ENCODE results near the gene DHODH. TPM values are rescaled to one million over a fixed set of nuclear protein-coding genes. Genes with fewer than 3 reads are reported as not detected.

Gene DHODH
- total RNA-seq, 1 experiment from 2014 or later = 7.2 TPM

- no peak for DNase-seq (ENCODE audit: low read depth)
Observed at GRCh38 chr16:72013888-72014581, 5.5 kb downstream of the DHODH start.

- DNase-seq (ENCODE audit: low read depth) = no peak
Observed at GRCh38 chr16:72014675-72015074, 6.1 kb downstream of the DHODH start.

GRCh38 chr16:72015124-72015523, 6.6 kb downstream of the DHODH start:
- DNase-seq (ENCODE audit: low read depth) = no peak

DNA sequence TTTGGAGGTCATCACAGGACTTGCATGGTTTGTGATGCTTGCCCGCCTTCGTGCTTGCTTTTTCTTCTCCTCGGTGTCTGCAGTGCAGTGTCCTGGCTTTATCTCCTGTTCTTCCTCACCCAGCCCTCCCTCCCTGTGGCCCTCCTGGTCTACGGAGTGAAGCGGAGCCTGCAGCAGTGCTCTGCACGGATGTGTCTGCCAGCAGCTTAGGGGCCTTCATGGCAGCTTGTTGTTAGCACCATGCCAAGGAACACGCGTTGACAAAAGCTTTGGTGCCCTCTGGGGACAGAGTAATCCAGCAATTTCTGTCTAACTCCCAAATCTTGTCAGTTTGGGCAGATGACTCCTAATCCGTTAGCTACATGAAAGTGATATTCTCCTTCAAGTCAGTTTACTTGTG, 9.9 kb downstream of the DHODH start:
- DNase-seq (ENCODE audit: low read depth) = no peak

DNA sequence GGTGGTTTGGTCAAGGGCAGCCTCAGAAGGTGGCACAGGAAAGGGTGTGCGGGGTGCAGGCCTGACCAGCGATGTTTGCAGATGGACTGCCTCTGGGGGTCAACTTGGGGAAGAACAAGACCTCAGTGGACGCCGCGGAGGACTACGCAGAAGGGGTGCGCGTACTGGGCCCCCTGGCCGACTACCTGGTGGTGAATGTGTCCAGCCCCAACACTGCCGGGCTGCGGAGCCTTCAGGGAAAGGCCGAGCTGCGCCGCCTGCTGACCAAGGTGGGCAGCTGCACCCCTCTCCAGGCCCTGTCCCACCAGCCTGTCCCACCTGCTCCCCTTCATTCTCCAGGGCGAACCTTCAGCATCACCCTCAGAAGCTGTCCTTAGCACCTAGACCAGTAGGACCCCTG, 12.5 kb downstream of the DHODH start:
- DNase-seq (ENCODE audit: low read depth) = no peak

DNA sequence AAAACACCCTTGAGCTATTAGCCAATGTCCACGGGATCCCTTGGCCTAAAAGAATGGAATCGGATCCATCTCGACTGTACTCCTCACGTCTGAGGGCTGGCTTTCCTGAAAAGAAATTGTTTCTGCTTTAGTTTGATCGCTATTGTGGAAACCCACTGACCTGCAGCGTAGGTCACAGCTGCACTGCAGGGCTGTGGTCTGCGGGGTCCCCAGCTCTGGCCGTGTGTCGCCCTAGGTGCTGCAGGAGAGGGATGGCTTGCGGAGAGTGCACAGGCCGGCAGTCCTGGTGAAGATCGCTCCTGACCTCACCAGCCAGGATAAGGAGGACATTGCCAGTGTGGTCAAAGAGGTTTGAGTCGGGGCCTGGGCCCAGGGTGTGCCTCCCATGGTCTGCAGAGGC, 13.6 kb downstream of the DHODH start:
- DNase-seq (ENCODE audit: low read depth) = no peak

DNA sequence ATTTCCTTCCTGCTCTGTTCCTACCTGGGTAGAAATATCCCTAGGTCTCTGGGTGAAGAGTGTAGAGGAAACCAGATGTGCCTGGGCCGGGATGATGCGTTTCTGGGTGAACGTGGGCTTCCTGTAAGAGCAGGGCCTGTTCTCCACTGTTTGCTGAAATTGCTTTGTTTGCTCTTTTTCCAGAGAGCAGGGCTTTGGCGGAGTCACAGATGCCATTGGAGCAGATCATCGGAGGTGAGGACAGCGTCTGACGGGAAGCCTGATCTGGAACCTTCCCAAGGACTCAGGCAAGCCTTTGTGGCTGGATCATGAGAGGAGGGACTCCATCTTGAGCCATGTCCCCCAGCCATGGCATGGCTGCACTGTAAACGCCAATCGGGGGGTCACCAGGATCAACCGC, 15.4 kb downstream of the DHODH start:
- DNase-seq (ENCODE audit: low read depth) = no peak

- no peak for DNase-seq (ENCODE audit: low read depth)
Observed at GRCh38 chr16:72024862-72025382, 16.4 kb downstream of the DHODH start.

GRCh38 chr16:72025404-72026114, 17.0 kb downstream of the DHODH start:
- DNase-seq (ENCODE audit: low read depth) = no peak

- no peak for DNase-seq (ENCODE audit: low read depth)
Observed at GRCh38 chr16:72027669-72028378, 19.3 kb downstream of the DHODH start.

DNA sequence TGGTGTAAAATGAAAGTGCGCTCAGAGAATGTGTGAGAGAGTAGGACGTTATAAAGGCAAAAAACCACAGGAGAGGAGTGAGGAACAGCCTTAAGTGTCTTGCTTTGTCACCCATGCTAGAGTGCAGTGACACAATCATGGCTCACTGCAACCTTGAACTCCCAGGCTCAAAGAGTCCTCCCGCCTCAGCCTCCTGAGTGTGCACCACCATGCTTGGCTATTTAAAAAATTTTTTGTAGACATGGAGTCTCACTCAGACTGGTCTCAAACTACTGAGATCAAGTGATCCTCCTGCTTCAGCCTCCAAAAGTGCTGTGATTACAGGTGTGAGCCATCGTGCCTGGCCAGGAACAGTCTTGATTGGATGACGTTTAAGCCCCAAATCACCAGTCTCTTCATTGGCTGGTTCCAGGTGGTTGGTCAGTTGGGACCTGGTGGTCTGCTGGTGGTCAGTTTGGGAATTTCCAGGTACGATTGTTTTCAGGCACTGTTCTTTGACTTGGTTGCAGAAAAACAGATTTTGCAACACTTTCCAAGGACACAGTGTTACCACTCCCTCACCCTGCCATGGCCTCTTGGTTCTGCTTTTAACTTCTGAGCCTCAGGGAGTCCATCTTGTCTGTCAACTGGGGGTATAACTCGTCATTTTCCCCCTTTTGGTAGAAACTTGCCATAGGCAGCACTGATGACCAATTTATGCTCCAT, 21.2 kb downstream of the DHODH start:
- no peak for DNase-seq (ENCODE audit: low read depth)

GRCh38 chr16:72033437-72033836, 24.9 kb downstream of the DHODH start:
- no peak for DNase-seq (ENCODE audit: low read depth)

GRCh38 chr16:72036098-72036497, 27.6 kb downstream of the DHODH start:
- DNase-seq (ENCODE audit: low read depth) = no peak

DNA sequence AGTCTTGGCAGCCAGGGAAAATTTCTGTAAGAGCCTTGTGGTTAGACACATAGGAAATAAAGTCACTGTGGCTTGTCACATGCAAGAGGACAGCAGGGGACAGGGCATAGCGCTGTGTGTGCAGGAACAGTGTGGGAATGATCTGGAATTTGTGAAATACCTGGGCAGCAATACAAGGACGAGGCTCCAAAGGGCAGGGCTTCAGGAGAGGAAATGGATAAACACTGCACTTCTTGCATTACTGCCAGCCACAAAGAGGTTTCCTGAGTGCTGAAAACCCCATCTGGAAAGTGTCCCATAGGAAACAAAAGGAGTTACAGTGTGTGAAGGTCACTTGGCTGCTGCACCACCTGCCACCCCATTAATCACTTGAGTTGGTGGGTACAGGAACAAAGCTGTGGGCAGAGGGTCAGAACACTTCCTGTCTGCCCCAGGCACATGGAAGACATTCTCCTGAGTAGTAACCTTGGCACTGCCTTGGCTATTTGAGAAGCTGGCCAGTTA, 33.7 kb downstream of the DHODH start:
- DNase-seq (ENCODE audit: low read depth) = peak; percentile 32

GRCh38 chr16:72043058-72043457, 34.5 kb downstream of the DHODH start:
- no peak for DNase-seq (ENCODE audit: low read depth)

DNA sequence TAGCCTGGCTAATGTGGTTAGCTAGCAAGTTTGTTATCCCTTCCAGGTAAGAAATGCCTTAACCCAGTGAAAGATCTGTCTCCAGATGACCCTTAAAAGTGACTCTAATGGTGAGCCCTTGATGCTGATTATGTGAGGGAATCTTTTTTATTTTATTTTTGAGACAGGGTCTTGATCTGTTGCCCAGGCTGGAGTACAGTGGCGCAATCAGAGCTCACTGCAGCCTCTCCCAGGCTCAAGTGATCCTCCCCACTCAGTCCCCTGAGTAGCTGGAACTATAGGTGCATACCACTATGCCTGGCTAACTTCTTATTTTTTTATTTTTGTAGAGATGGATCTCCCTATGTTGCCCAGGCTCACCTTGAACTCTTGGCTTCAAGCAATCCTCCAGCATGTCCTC, 35.0 kb downstream of the DHODH start:
- no peak for DNase-seq (ENCODE audit: low read depth)

- no peak for DNase-seq (ENCODE audit: low read depth)
Observed at GRCh38 chr16:72044296-72044695, 35.8 kb downstream of the DHODH start.

DNA sequence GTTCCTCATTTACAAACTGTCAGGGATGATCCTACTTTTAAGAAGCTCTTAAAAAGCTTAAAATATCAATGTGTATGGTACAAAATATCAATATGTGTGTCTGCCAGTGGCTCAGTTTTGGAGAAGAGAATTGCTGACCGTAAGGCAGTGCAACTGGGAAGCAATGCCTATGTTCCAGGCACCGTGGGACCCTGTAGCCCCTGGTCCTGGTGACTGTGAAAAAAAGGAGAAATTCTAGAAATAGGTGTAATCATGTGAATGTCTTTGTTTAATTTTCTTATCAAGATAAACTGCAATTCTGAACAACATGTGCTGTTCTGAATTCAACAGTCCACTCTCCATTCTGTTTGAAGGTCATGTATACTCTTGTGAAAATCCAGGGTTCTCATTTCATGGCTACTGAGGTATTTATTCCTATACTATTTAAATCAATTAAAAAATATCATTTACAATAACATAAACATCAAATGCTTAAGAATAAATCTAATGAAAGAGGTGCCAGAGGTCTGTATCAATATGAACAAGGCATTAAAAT, 36.3 kb downstream of the DHODH start:
- no peak for DNase-seq (ENCODE audit: low read depth)

DNA sequence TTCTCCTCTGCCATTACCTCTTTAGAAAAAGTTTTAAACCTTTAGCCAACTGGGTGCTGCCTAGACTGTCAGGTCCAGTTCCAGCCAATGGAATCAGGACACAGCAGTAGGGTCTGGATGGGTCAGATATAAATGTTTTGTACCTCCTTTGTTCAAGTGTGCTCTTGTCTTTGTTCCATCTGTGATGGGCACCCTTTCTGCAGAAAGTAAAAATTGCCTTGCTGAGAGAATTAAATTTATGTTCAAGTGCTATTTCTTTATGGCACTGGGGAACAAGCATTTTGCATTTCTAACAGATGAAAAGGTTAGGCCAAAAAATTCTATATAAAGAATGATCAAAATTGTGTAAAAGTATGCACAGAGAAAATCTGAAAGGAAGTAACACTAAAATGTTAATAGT, 40.6 kb downstream of the DHODH start:
- no peak for DNase-seq (ENCODE audit: low read depth)

DNA sequence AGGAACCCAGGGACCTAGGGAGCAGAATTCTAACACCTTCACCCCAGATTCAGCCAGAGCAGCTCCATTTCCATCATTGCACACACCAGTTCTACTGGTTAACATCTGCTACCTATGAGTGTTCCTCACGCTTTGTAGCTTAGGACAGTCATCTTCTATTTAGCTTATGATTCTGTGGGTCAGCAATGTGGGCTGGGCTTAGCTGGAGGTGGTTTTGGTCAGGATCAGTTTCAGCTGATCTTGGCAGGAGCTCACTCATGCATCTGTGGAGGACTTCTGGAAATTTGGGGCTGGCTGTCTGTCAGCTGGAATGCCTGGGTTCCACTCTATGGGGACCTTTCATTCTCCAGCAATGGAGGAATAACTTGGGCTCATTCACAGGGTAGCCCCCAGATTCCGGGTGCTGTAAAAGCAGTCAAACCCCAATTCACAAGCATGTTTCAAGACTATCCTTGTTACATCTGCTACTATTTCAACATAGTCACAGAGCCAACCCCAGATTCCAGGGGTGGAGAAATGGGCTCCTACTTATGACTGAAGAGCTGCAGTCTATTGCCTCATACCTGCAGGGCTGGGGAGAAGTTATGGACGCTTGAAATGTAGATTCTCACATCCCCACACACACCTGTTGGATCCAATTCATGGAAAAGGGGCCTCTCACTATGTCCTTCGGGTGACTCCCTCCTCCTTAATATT, 42.4 kb downstream of the DHODH start:
- no peak for DNase-seq (ENCODE audit: low read depth)

GRCh38 chr16:72051818-72052217, 43.3 kb downstream of the DHODH start:
- DNase-seq (ENCODE audit: low read depth) = no peak

Data from RPMI7951 (cell line).